K562 (cell line): ENCODE data around the gene HSF2. TPM values are rescaled to one million over a fixed set of nuclear protein-coding genes. Genes with fewer than 3 reads are reported as not detected.
A peak's percentile ranks its signal among the peaks of the same experiment; 100 is the strongest.

Experiments
- ATF7 ChIP-seq: fragments of 450-650 bp; IDR thresholded peaks from 2 replicates; pipeline ENCODE4 v1.7.1; 2014; ENCODE audit warnings: mild to moderate bottlenecking, moderate library complexity
- ELF4 ChIP-seq: fragments of 450-650 bp; formaldehyde crosslinking; IDR thresholded peaks from 2 replicates; pipeline ENCODE4 v1.4.0; 2022; ENCODE audit warnings: missing genetic modification characterization
- LARP7 ChIP-seq: fragments of 450-650 bp; IDR thresholded peaks from 2 replicates; pipeline ENCODE4 v1.6.1; 2016
- MTA1 ChIP-seq: fragments of 450-650 bp; IDR thresholded peaks from 2 replicates; pipeline ENCODE4 v1.6.1; 2017; ENCODE audit warnings: borderline replicate concordance
- MTA3 ChIP-seq: fragments of 450-650 bp; formaldehyde crosslinking; IDR thresholded peaks from 2 replicates; pipeline ENCODE4 v1.6.1; 2017; ENCODE audit warnings: mild to moderate bottlenecking, borderline replicate concordance
- MYBL2 ChIP-seq, 2 experiments: fragments of 450-650 bp in 1 of 2; sonication (generic) in 1 of 2; formaldehyde crosslinking in 1 of 2; IDR thresholded peaks; 2 replicates each; pipeline versions ENCODE4 v1.6.1 to v1.8.1; 2017 to 2022; ENCODE audit warnings: borderline replicate concordance in 1 of 2, inconsistent platforms in 1 of 2, low read depth in 1 of 2, mild to moderate bottlenecking in 1 of 2, missing genetic modification reagents in 1 of 2, moderate library complexity in 1 of 2
- MYNN ChIP-seq, 2 experiments: sonication (generic); formaldehyde crosslinking in 1 of 2; IDR thresholded peaks; 2 replicates each; pipeline versions ENCODE4 v1.5.0 to v1.6.1; 2016 to 2020; ENCODE audit warnings: antibody characterized with exemption in 1 of 2, missing genetic modification reagents in 1 of 2
- OTX1 ChIP-seq: fragments of 450-650 bp; formaldehyde crosslinking; IDR thresholded peaks from 2 replicates; pipeline ENCODE4 v1.4.0; 2022; ENCODE audit warnings: mild to moderate bottlenecking
- RBM17 ChIP-seq: fragments of 200-400 bp; formaldehyde crosslinking; IDR thresholded peaks from 2 replicates; pipeline ENCODE4 v1.6.1; 2017; ENCODE audit warnings: low read depth, mild to moderate bottlenecking, low read length, borderline replicate concordance
- SUPT5H ChIP-seq: fragments of 450-650 bp; IDR thresholded peaks from 2 replicates; pipeline ENCODE4 v1.6.1; 2016
- TEAD1 ChIP-seq, 2 experiments: fragments of 450-650 bp in 1 of 2; sonication (generic) in 1 of 2; formaldehyde crosslinking; IDR thresholded peaks; 2 replicates each; pipeline versions ENCODE4 v1.4.0 to v1.8.0; 2020 to 2022; ENCODE audit warnings: mild to moderate bottlenecking in 2 of 2, missing genetic modification reagents in 1 of 2
- ZC3H8 ChIP-seq: fragments of 450-650 bp; IDR thresholded peaks from 2 replicates; pipeline ENCODE4 v1.6.1; 2017
- ZNF263 ChIP-seq: sonication (generic); formaldehyde crosslinking; IDR thresholded peaks from 2 replicates; pipeline ENCODE4 v1.8.0; 2022; ENCODE audit warnings: mild to moderate bottlenecking, missing genetic modification reagents, borderline replicate concordance
- ZNF507 ChIP-seq: conservative IDR thresholded peaks from 2 replicates; pipeline ENCODE4 v1.6.1; 2017; ENCODE audit warnings: missing genetic modification characterization, missing compliant biosample characterization
- polyA plus RNA-seq, 8 experiments: library from polyadenylated mRNA; depleted of rRNA in 4 of 8; stranded (reverse) in 5 of 8; unstranded in 3 of 8; fragments of >200 nt; fragmentation: Nextera tagmentation in 2 of 8; fragmentation: Illumina TruSeq in 1 of 8; extraction: Ambion mirVana in 2 of 8; extraction: Trizol in 1 of 8; gene quantifications; 2 replicates each; pipeline versions ENCODE4 v1.2.1 to v1.2.3, GENCODE V29; 2011 to 2014; ENCODE audit warnings: inconsistent platforms in 1 of 8, missing spikeins in 1 of 8
- total RNA-seq, 7 experiments: library from RNA; depleted of rRNA in 6 of 7; stranded (reverse); fragments of >200 nt in 6 of 7; fragmentation: Illumina TruSeq in 2 of 7; extraction: Trizol in 2 of 7; gene quantifications; 2 replicates each; pipeline versions ENCODE4 v1.2.1 to v1.2.3, GENCODE V29; 2011 to 2021; ENCODE audit warnings: low replicate concordance in 1 of 7
- TF ChIP-seq, protein P1 (sequence below): sonication (generic); formaldehyde crosslinking; IDR thresholded peaks from 2 replicates; pipeline ENCODE4 v1.8.1; 2022; ENCODE audit warnings: missing genetic modification reagents
- TF ChIP-seq, protein P2 (sequence below): fragments of 450-650 bp; IDR thresholded peaks from 2 replicates; pipeline ENCODE4 v1.6.1; 2017; ENCODE audit warnings: antibody characterized with exemption, mild to moderate bottlenecking
- TF ChIP-seq, protein P3 (sequence below), 2 experiments: fragments of 450-650 bp in 1 of 2; sonication (generic) in 1 of 2; formaldehyde crosslinking; conservative IDR thresholded peaks; 2 replicates each; pipeline versions ENCODE4 v1.4.0 to v1.8.1; 2020 to 2022; ENCODE audit warnings: mild to moderate bottlenecking in 1 of 2, missing genetic modification reagents in 1 of 2
- TF ChIP-seq, protein P4 (sequence below): fragments of 200-800 bp; sonication (Bioruptor generic); IDR thresholded peaks from 2 replicates; pipeline ENCODE4 v1.6.1; 2017; ENCODE audit warnings: missing genetic modification characterization, missing compliant biosample characterization
- TF ChIP-seq, protein P5 (sequence below): fragments of 450-650 bp; IDR thresholded peaks from 2 replicates; pipeline ENCODE4 v1.6.1; 2016; ENCODE audit warnings: borderline replicate concordance

Gene HSF2
- total and polyA plus RNA-seq, 9 of the 15 experiments (the other 6 are each of a cell fraction or from before 2014, with no cell fraction given), result 19.1 to 73.1 (median 29.2) TPM

DNA sequence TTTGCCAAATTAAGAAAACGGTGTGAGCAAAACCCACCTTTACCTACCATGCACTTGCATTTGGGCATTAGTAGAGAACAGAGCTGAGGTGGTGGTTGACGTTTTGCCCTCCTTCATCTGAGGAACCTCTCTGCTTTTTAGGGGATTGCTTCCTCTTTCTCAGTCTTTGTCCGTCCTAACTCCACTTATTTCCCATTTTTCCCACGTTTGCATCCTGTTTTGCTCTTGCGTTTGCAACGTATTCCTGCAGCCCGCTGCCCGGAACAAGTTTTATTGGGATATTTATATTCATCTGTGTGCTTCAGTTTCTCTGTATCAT, 72.5 kb downstream of the HSF2 start (continued):
- TF ChIP-seq, protein P1, sequence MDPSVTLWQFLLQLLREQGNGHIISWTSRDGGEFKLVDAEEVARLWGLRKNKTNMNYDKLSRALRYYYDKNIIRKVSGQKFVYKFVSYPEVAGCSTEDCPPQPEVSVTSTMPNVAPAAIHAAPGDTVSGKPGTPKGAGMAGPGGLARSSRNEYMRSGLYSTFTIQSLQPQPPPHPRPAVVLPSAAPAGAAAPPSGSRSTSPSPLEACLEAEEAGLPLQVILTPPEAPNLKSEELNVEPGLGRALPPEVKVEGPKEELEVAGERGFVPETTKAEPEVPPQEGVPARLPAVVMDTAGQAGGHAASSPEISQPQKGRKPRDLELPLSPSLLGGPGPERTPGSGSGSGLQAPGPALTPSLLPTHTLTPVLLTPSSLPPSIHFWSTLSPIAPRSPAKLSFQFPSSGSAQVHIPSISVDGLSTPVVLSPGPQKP (CRISPR knock-in tag), result no peak
- TF ChIP-seq MYNN (IDR thresholded peaks at IDR 0.05) (no peak), MYNN (CRISPR knock-in tag; IDR thresholded peaks at IDR 0.05) (no peak), ZNF263 (CRISPR knock-in tag) (no peak), ELF4 (CRISPR knock-in tag) (0 out of 2 replicates have a peak, but pooled peaks have one; percentile 8), ZC3H8 (no peak), RBM17 (no peak), ATF7 (0 out of 2 replicates have a peak, but pooled peaks have one; percentile 2), MTA1 (no peak), TEAD1 (CRISPR knock-in tag; IDR thresholded peaks at IDR 0.05) (0 out of 4 replicates have a peak, but pooled peaks of 1 of the 2 experiments have one; percentile 21), ZNF507 (tag) (no peak), MYBL2 (IDR thresholded peaks at IDR 0.05; ENCODE audit: low read depth) (no peak), MYBL2 (CRISPR knock-in tag; IDR thresholded peaks at IDR 0.05; ENCODE audit: borderline replicate concordance) (no peak), MTA3 (peak; percentile 46; the same call in 1 of the 2 replicates), OTX1 (CRISPR knock-in tag) (no peak), LARP7 (no peak), SUPT5H (0 out of 2 replicates have a peak, but pooled peaks have one; percentile 70)
- TF ChIP-seq, protein P2, sequence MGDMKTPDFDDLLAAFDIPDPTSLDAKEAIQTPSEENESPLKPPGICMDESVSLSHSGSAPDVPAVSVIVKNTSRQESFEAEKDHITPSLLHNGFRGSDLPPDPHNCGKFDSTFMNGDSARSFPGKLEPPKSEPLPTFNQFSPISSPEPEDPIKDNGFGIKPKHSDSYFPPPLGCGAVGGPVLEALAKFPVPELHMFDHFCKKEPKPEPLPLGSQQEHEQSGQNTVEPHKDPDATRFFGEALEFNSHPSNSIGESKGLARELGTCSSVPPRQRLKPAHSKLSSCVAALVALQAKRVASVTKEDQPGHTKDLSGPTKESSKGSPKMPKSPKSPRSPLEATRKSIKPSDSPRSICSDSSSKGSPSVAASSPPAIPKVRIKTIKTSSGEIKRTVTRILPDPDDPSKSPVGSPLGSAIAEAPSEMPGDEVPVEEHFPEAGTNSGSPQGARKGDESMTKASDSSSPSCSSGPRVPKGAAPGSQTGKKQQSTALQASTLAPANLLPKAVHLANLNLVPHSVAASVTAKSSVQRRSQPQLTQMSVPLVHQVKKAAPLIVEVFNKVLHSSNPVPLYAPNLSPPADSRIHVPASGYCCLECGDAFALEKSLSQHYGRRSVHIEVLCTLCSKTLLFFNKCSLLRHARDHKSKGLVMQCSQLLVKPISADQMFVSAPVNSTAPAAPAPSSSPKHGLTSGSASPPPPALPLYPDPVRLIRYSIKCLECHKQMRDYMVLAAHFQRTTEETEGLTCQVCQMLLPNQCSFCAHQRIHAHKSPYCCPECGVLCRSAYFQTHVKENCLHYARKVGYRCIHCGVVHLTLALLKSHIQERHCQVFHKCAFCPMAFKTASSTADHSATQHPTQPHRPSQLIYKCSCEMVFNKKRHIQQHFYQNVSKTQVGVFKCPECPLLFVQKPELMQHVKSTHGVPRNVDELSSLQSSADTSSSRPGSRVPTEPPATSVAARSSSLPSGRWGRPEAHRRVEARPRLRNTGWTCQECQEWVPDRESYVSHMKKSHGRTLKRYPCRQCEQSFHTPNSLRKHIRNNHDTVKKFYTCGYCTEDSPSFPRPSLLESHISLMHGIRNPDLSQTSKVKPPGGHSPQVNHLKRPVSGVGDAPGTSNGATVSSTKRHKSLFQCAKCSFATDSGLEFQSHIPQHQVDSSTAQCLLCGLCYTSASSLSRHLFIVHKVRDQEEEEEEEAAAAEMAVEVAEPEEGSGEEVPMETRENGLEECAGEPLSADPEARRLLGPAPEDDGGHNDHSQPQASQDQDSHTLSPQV, result no peak
- TF ChIP-seq, protein P3, sequence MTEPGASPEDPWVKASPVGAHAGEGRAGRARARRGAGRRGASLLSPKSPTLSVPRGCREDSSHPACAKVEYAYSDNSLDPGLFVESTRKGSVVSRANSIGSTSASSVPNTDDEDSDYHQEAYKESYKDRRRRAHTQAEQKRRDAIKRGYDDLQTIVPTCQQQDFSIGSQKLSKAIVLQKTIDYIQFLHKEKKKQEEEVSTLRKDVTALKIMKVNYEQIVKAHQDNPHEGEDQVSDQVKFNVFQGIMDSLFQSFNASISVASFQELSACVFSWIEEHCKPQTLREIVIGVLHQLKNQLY (CRISPR knock-in tag; conservative IDR thresholded peaks at IDR 0.05), result no peak
- TF ChIP-seq, protein P4, sequence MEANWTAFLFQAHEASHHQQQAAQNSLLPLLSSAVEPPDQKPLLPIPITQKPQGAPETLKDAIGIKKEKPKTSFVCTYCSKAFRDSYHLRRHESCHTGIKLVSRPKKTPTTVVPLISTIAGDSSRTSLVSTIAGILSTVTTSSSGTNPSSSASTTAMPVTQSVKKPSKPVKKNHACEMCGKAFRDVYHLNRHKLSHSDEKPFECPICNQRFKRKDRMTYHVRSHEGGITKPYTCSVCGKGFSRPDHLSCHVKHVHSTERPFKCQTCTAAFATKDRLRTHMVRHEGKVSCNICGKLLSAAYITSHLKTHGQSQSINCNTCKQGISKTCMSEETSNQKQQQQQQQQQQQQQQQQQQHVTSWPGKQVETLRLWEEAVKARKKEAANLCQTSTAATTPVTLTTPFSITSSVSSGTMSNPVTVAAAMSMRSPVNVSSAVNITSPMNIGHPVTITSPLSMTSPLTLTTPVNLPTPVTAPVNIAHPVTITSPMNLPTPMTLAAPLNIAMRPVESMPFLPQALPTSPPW (CRISPR knock-in tag), result no peak
- TF ChIP-seq, protein P5, sequence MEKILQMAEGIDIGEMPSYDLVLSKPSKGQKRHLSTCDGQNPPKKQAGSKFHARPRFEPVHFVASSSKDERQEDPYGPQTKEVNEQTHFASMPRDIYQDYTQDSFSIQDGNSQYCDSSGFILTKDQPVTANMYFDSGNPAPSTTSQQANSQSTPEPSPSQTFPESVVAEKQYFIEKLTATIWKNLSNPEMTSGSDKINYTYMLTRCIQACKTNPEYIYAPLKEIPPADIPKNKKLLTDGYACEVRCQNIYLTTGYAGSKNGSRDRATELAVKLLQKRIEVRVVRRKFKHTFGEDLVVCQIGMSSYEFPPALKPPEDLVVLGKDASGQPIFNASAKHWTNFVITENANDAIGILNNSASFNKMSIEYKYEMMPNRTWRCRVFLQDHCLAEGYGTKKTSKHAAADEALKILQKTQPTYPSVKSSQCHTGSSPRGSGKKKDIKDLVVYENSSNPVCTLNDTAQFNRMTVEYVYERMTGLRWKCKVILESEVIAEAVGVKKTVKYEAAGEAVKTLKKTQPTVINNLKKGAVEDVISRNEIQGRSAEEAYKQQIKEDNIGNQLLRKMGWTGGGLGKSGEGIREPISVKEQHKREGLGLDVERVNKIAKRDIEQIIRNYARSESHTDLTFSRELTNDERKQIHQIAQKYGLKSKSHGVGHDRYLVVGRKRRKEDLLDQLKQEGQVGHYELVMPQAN, result no peak
